KMS-11 (cell line): ENCODE results near the gene PHPT1.

Experiments
- H2AFZ ChIP-seq: fragments of 200-600 bp; sonication (generic); 2 replicates; pipeline ENCODE4 v1.6.1; 2016; ENCODE audit warnings: antibody characterized with exemption, mixed run types, low read depth
- H3K27ac ChIP-seq: fragments of 200-600 bp; sonication (generic); 2 replicates; pipeline ENCODE4 v1.6.1; 2016; ENCODE audit warnings: mild to moderate bottlenecking, mixed run types
- H3K27me3 ChIP-seq: fragments of 200-600 bp; sonication (generic); 2 replicates; pipeline ENCODE4 v1.6.1; 2017; ENCODE audit warnings: mild to moderate bottlenecking, low read depth, mixed run types, moderate library complexity; ENCODE audit not compliant: insufficient read depth
- H3K36me3 ChIP-seq: fragments of 200-600 bp; sonication (generic); 2 replicates; pipeline ENCODE4 v1.6.1; 2017; ENCODE audit warnings: mild to moderate bottlenecking, mixed run types; ENCODE audit not compliant: insufficient read depth
- H3K4me1 ChIP-seq: fragments of 200-600 bp; sonication (generic); 2 replicates; pipeline ENCODE4 v1.6.1; 2016; ENCODE audit warnings: mild to moderate bottlenecking, low read depth, mixed run types; ENCODE audit not compliant: poor library complexity, severe bottlenecking
- H3K4me2 ChIP-seq: fragments of 200-600 bp; sonication (generic); 2 replicates; pipeline ENCODE4 v1.7.0; 2016; ENCODE audit warnings: mild to moderate bottlenecking, mixed run types
- H3K4me3 ChIP-seq: fragments of 200-600 bp; sonication (generic); IDR thresholded peaks from 2 replicates; pipeline ENCODE4 v1.6.1; 2017; ENCODE audit warnings: low read depth, low read length, mixed read lengths; ENCODE audit not compliant: insufficient read depth
- H3K79me2 ChIP-seq: fragments of 200-600 bp; sonication (generic); 2 replicates; pipeline ENCODE4 v1.6.1; 2016; ENCODE audit warnings: low read depth, mixed run types; ENCODE audit not compliant: insufficient read depth
- H3K9ac ChIP-seq: fragments of 200-600 bp; sonication (generic); 2 replicates; pipeline ENCODE4 v1.6.1; 2016; ENCODE audit warnings: mild to moderate bottlenecking, mixed run types
- H4K20me1 ChIP-seq: fragments of 200-600 bp; sonication (generic); 2 replicates; pipeline ENCODE4 v1.6.1; 2016; ENCODE audit warnings: mild to moderate bottlenecking, mixed run types; ENCODE audit not compliant: insufficient read depth
- TF ChIP-seq, protein P1 (sequence below): fragments of 200-600 bp; sonication (generic); conservative IDR thresholded peaks from 2 replicates; pipeline ENCODE4 v1.6.1; 2017; ENCODE audit warnings: low read depth, mild to moderate bottlenecking, antibody characterized with exemption, low read length, moderate library complexity, mixed read lengths

PHPT1 gene

DNA sequence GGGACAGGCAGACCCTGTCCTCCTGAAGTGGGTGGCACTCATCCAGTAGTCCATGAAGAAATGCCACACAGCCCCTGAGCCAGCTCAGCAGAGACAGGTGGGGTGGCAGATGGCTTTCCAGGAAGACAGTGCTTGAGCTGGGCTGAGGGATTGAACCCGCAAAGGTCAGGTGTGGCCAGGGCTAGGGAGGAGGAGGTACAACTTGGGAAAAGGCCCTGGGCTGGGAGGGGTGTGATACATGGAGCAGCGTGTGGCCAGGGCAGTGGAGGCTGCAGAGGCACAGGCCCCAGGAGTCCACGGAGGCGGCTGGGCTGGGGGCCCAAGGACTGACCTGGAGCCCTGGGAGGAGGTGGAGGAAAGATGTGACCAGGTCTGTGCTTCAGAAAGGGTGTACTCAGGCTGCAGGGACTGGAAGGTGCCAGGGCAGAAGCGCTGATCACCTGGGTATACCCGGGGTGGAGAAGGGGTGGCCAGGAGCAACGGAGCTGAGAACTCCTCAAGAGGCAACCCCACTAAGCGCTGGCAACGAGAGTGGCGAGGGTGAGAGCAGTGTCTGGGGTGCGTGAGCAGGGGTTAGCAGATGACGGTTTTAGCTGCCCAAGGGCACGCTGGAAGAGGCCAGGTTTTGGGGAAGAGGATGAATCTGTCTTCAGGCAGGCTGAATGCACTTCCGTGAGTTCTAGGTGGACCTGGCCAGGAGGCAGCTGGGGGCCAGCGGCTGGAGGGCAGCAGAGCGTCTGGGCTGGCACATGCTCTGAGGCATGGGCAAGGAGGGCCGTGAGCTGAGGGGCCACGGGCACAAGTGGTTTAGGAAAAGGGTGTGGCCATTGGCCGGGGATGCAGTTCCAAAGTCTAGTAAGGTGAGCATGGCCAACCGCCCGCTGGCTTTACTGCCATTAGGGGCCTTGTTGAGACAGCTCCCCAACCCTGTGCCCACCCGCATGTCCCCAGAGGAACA is 45.4 kb upstream of the PHPT1 start:
- H4K20me1 ChIP-seq = no peaks in the 10 kb centered on the region
- no peak overlapping the region for H3K27ac ChIP-seq
- no peak overlapping the region for H2AFZ ChIP-seq
- no peak overlapping the region for H3K9ac ChIP-seq
- H3K36me3 ChIP-seq = no peaks in the 10 kb centered on the region
- no peaks in the 10 kb centered on the region for H3K27me3 ChIP-seq
- H3K4me3 ChIP-seq = no peak overlapping the region
- TF ChIP-seq, protein P1, sequence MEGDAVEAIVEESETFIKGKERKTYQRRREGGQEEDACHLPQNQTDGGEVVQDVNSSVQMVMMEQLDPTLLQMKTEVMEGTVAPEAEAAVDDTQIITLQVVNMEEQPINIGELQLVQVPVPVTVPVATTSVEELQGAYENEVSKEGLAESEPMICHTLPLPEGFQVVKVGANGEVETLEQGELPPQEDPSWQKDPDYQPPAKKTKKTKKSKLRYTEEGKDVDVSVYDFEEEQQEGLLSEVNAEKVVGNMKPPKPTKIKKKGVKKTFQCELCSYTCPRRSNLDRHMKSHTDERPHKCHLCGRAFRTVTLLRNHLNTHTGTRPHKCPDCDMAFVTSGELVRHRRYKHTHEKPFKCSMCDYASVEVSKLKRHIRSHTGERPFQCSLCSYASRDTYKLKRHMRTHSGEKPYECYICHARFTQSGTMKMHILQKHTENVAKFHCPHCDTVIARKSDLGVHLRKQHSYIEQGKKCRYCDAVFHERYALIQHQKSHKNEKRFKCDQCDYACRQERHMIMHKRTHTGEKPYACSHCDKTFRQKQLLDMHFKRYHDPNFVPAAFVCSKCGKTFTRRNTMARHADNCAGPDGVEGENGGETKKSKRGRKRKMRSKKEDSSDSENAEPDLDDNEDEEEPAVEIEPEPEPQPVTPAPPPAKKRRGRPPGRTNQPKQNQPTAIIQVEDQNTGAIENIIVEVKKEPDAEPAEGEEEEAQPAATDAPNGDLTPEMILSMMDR = no peak
- no peak overlapping the region for H3K4me2 ChIP-seq
- H3K4me1 ChIP-seq = peaks cover 38% of the 10 kb centered on the region
- H3K79me2 ChIP-seq = peaks cover 8% of the 10 kb centered on the region

DNA sequence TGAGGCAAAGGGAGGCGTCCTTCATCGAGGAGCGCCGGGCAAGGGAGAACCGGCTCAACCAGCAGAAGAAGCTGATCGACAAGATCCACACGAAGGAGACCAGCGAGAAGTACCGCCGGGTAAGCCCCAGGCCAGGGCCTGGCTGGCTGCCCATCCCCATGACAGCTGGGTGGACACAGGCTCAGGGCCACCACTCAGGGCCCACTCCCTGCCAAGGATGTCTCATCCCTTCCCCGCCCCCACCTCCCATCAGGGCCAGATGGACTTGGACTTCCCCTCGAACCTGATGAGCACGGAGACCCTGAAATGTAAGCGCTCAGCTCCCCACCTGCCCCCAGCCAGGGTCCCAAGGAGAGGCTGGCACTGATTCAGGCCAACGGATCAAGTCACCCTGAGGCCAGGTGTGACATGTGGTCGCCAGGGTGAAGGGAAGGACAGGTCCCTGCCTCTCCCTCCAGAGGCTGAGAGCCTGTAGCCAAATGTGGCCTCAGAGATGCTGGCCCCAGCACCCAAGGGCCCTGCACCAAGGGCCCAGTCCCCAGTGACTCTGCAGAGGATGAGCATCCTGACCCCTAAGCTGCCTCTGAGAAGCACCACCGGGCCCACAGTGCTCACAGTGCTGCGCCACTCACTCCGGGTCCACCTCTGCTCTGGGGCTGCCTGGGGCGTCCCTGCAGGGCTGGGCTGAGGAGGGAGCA is 44.6 kb upstream of the PHPT1 start:
- TF ChIP-seq, protein P1 = no peak
- Histone ChIP-seq H3K4me1 (peaks cover 41% of the 10 kb centered on the region), H4K20me1 (0 out of 2 replicates have a peak, but pooled peaks cover 1% of the 10 kb centered on the region), H3K27me3 (no peaks in the 10 kb centered on the region), H3K79me2 (peaks cover 16% of the 10 kb centered on the region), H3K27ac (no peak overlapping the region), H3K36me3 (no peaks in the 10 kb centered on the region; the same call in 1 of the 2 replicates), H3K4me3 (no peak overlapping the region), H3K9ac (no peak overlapping the region), H3K4me2 (no peak overlapping the region), H2AFZ (no peak overlapping the region)

DNA sequence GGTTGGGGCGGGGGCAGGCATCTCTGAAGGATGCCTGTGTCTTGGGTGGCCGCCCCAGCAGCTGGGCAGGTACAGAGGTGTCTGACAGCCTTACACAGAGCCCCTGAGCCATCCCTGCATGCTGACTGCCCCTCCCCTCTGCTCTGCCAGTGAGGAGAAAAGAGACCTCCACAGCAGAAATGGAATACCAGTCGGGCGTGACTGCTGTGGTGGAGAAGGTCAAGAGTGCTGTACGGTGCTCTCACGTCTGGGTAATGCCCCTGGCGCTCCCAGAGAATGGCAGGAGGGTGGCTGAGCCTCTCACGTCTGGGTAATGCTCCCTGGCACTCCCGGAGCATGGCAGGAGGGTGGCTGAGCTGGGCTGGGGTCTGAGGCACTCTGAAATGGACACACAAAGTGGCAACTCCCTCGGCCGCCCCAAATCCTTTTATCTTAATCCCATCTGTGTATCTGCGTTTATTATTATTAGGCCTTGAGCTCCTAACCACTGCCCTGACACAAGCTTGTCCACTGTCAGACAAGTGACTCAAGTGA is 43.9 kb upstream of the PHPT1 start:
- no peak overlapping the region for H2AFZ ChIP-seq
- H3K27me3 ChIP-seq = no peaks in the 10 kb centered on the region
- H3K4me1 ChIP-seq = peaks cover 43% of the 10 kb centered on the region
- H3K27ac ChIP-seq = no peak overlapping the region
- TF ChIP-seq, protein P1 = no peak
- H3K4me2 ChIP-seq = no peak overlapping the region
- H4K20me1 ChIP-seq = 0 out of 2 replicates have a peak, but pooled peaks cover 3% of the 10 kb centered on the region
- H3K36me3 ChIP-seq = no peaks in the 10 kb centered on the region; the same call in 1 of the 2 replicates
- no peak overlapping the region for H3K4me3 ChIP-seq
- H3K9ac ChIP-seq = no peak overlapping the region
- H3K79me2 ChIP-seq = peaks cover 22% of the 10 kb centered on the region

DNA sequence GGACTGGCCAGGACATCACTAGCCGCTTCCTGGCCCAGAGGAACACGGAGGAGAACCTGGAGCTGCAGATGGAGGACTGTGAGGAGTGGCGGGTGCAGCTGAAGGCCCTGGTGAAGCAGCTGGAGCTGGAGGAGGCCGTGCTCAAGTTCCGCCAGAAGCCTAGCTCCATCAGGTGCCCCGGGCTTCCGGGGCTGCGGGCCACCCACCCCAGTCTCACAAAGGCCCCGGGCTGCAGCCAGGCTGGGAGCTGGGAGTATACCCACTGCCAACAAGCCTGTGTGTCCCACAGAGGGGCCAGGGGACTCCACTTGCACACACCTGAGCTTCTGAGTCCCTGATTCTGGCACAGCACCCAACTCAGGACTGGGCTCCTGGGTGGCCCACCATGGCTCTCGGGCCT is 43.1 kb upstream of the PHPT1 start:
- H3K27ac ChIP-seq = no peak overlapping the region

More for the DNA sequence above, 43.1 kb upstream of the PHPT1 start:
- peaks cover 30% of the 10 kb centered on the region for H3K79me2 ChIP-seq
- TF ChIP-seq, protein P1 = no peak
- no peaks in the 10 kb centered on the region; the same call in 1 of the 2 replicates for H3K36me3 ChIP-seq
- no peak overlapping the region for H3K4me3 ChIP-seq
- no peaks in the 10 kb centered on the region for H3K27me3 ChIP-seq
- H4K20me1 ChIP-seq = 0 out of 2 replicates have a peak, but pooled peaks cover 3% of the 10 kb centered on the region
- H3K9ac ChIP-seq = no peak overlapping the region
- H2AFZ ChIP-seq = no peak overlapping the region
- peaks cover 36% of the 10 kb centered on the region for H3K4me1 ChIP-seq
- H3K4me2 ChIP-seq = no peak overlapping the region
